Tibial nerve (tissue), 3 donors: Measurements from ENCODE around the gene MRPL51.

Source experiments
- POLR2A ChIP-seq, 2 donors: fragments of 450-650 bp; IDR thresholded peaks; one replicate each; pipeline ENCODE4 v1.6.1; 2017; ENCODE audit warnings: antibody characterized with exemption in 2 of 2, mild to moderate bottlenecking in 2 of 2, moderate library complexity in 2 of 2
- TF ChIP-seq, protein P1 (sequence below), 5 experiments: fragments of 200-600 bp in 3 of 5; fragments of 450-650 bp in 2 of 5; sonication (generic) in 3 of 5; IDR thresholded peaks; one replicate each; pipeline ENCODE4 v1.5.1; 2016 to 2019; ENCODE audit warnings: antibody characterized with exemption in 5 of 5, mild to moderate bottlenecking in 3 of 5, moderate library complexity in 2 of 5

DNA sequence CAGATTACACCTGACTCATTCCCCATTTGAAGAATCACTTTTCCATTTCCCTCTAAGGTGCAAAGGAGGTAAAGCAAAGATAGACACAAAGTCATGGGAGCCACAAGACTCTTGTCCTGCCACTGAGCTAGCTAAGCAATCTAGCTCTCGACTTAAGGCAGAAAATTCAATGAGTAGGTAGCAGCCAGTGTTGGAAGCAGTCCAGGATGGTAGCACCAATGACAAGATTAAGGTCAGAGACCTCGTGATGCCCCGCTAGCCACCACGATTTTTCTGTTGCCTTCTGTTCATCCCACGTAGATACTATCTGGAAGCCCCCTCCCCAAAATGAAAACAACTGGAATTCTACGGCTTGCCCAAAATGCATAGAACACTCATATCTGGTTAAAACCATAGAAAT lies 24.0 kb downstream of the MRPL51 start:
- TF ChIP-seq, protein P1, sequence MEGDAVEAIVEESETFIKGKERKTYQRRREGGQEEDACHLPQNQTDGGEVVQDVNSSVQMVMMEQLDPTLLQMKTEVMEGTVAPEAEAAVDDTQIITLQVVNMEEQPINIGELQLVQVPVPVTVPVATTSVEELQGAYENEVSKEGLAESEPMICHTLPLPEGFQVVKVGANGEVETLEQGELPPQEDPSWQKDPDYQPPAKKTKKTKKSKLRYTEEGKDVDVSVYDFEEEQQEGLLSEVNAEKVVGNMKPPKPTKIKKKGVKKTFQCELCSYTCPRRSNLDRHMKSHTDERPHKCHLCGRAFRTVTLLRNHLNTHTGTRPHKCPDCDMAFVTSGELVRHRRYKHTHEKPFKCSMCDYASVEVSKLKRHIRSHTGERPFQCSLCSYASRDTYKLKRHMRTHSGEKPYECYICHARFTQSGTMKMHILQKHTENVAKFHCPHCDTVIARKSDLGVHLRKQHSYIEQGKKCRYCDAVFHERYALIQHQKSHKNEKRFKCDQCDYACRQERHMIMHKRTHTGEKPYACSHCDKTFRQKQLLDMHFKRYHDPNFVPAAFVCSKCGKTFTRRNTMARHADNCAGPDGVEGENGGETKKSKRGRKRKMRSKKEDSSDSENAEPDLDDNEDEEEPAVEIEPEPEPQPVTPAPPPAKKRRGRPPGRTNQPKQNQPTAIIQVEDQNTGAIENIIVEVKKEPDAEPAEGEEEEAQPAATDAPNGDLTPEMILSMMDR (IDR thresholded peaks at IDR 0.05), result no peak
- no peak for TF ChIP-seq POLR2A (IDR thresholded peaks at IDR 0.05)
